Fibroblast of the aortic adventitia (primary cell): ENCODE results near the gene ABAT. TPM values are rescaled to one million over a fixed set of nuclear protein-coding genes. Genes with fewer than 3 reads are reported as not detected.

Experiments used
- DNase-seq: peaks from one replicate; pipeline ENCODE4 v3.0.0-alpha.2; 2010; ENCODE audit warnings: low read depth
- H3K4me3 ChIP-seq: 2 replicates; pipeline ENCODE4 v1.5.1; 2011; ENCODE audit warnings: low read depth, mild to moderate bottlenecking, control low read depth, low read length, moderate library complexity
- CTCF ChIP-seq: IDR thresholded peaks from 2 replicates; pipeline ENCODE4 v1.5.1; 2011; ENCODE audit warnings: mild to moderate bottlenecking, low read length, control low read depth, inconsistent platforms; ENCODE audit not compliant: insufficient read depth
- total RNA-seq: library from RNA; depleted of rRNA; stranded (reverse); fragments of >200 nt; gene quantifications from 2 replicates; pipeline ENCODE4 v1.2.3, GENCODE V29; 2012; ENCODE audit warnings: low replicate concordance

The ABAT gene
- total RNA-seq, 1 donor = 1.4 TPM

- TF ChIP-seq CTCF = no peak
- no peak for DNase-seq
- no peak overlapping the region for H3K4me3 ChIP-seq
Observed at GRCh38 chr16:8631373-8631772, 43.0 kb upstream of the ABAT start.

GRCh38 chr16:8631818-8632465 lies 42.5 kb upstream of the ABAT start:
- no peak for DNase-seq
- TF ChIP-seq CTCF = no peak
- H3K4me3 ChIP-seq = no peak overlapping the region

GRCh38 chr16:8632675-8633182 lies 41.7 kb upstream of the ABAT start:
- no peak for DNase-seq
- H3K4me3 ChIP-seq = no peak overlapping the region
- TF ChIP-seq CTCF = no peak

- H3K4me3 ChIP-seq = no peak overlapping the region
- peak; percentile 26 for DNase-seq
- peak; percentile 63 for TF ChIP-seq CTCF
Observed at GRCh38 chr16:8634991-8635736, 39.3 kb upstream of the ABAT start.

- TF ChIP-seq CTCF = no peak
- no peak overlapping the region for H3K4me3 ChIP-seq
- DNase-seq = no peak
Observed at GRCh38 chr16:8639694-8640093, 34.7 kb upstream of the ABAT start.

GRCh38 chr16:8641671-8642070 lies 32.7 kb upstream of the ABAT start:
- H3K4me3 ChIP-seq = no peak overlapping the region
- DNase-seq = no peak
- no peak for TF ChIP-seq CTCF
